Neural cell (in vitro differentiated cells): ENCODE measurements around the gene RAB7B.

Source experiments
- EP300 ChIP-seq: fragments of 450-650 bp; conservative IDR thresholded peaks from 2 replicates; pipeline ENCODE4 v1.6.1; 2014; ENCODE audit warnings: antibody characterized with exemption, mild to moderate bottlenecking, moderate library complexity; ENCODE audit not compliant: poor library complexity, severe bottlenecking
- EZH2 ChIP-seq: fragments of 200-600, 300-800 bp; shearing (Covaris generic), sonication (generic); IDR thresholded peaks from 2 replicates; pipeline ENCODE4 v1.6.1; 2014; ENCODE audit warnings: antibody characterized with exemption, low read length, borderline replicate concordance, mild to moderate bottlenecking; ENCODE audit not compliant: insufficient read depth, poor library complexity, severe bottlenecking
- MXI1 ChIP-seq: fragments of 450-650 bp; conservative IDR thresholded peaks from 2 replicates; pipeline ENCODE4 v1.6.1; 2014; ENCODE audit warnings: antibody characterized with exemption, mild to moderate bottlenecking; ENCODE audit not compliant: poor library complexity, severe bottlenecking
- POLR2AphosphoS5 ChIP-seq: IDR thresholded peaks from 2 replicates; pipeline ENCODE4 v1.6.1; 2012
- RAD21 ChIP-seq: fragments of 450-650 bp; conservative IDR thresholded peaks from 2 replicates; pipeline ENCODE4 v1.6.1; 2014; ENCODE audit warnings: antibody characterized with exemption, mild to moderate bottlenecking, moderate library complexity
- SMC3 ChIP-seq: fragments of 450-650 bp; conservative IDR thresholded peaks from 2 replicates; pipeline ENCODE4 v1.6.1; 2014; ENCODE audit warnings: antibody characterized with exemption, mild to moderate bottlenecking, moderate library complexity; ENCODE audit not compliant: poor library complexity
- TAF1 ChIP-seq: IDR thresholded peaks from 2 replicates; pipeline ENCODE4 v1.6.1; 2012; ENCODE audit warnings: low read depth
- TF ChIP-seq, protein P1 (sequence below): fragments of 450-650 bp; IDR thresholded peaks from 2 replicates; pipeline ENCODE4 v1.5.1; 2014; ENCODE audit warnings: antibody characterized with exemption, mild to moderate bottlenecking, moderate library complexity; ENCODE audit not compliant: poor library complexity, severe bottlenecking
- TF ChIP-seq, protein P2 (sequence below): IDR thresholded peaks from 2 replicates; pipeline ENCODE4 v1.6.1; 2012; ENCODE audit warnings: borderline replicate concordance

DNA sequence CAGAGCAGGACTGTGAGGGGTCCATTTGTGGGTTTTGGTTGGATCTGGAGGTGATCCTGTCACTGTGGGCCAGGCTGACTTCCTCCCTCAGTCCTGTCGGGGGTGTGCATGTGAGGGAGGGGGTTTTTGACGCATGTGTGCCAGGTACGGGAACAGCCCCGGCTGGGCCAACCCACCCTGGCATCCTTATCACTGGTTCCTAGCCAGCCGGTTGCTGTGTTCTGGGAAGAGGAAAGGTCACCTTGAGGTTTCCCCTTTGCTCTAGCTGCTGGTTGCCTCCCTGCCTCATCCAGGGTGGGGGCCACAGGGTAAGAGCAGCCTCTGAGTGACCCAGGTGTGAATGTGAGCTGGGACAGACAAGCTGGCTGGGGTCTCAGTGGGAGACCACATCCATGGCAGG, 62.5 kb downstream of the RAB7B start:
- TF ChIP-seq, protein P1, sequence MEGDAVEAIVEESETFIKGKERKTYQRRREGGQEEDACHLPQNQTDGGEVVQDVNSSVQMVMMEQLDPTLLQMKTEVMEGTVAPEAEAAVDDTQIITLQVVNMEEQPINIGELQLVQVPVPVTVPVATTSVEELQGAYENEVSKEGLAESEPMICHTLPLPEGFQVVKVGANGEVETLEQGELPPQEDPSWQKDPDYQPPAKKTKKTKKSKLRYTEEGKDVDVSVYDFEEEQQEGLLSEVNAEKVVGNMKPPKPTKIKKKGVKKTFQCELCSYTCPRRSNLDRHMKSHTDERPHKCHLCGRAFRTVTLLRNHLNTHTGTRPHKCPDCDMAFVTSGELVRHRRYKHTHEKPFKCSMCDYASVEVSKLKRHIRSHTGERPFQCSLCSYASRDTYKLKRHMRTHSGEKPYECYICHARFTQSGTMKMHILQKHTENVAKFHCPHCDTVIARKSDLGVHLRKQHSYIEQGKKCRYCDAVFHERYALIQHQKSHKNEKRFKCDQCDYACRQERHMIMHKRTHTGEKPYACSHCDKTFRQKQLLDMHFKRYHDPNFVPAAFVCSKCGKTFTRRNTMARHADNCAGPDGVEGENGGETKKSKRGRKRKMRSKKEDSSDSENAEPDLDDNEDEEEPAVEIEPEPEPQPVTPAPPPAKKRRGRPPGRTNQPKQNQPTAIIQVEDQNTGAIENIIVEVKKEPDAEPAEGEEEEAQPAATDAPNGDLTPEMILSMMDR = no peak
- TF ChIP-seq RAD21 = no peak
- no peak for TF ChIP-seq EP300
- no peak for TF ChIP-seq MXI1
- TF ChIP-seq EZH2 = no peak
- no peak for TF ChIP-seq POLR2AphosphoS5
- TF ChIP-seq TAF1 = no peak
- TF ChIP-seq, protein P2, sequence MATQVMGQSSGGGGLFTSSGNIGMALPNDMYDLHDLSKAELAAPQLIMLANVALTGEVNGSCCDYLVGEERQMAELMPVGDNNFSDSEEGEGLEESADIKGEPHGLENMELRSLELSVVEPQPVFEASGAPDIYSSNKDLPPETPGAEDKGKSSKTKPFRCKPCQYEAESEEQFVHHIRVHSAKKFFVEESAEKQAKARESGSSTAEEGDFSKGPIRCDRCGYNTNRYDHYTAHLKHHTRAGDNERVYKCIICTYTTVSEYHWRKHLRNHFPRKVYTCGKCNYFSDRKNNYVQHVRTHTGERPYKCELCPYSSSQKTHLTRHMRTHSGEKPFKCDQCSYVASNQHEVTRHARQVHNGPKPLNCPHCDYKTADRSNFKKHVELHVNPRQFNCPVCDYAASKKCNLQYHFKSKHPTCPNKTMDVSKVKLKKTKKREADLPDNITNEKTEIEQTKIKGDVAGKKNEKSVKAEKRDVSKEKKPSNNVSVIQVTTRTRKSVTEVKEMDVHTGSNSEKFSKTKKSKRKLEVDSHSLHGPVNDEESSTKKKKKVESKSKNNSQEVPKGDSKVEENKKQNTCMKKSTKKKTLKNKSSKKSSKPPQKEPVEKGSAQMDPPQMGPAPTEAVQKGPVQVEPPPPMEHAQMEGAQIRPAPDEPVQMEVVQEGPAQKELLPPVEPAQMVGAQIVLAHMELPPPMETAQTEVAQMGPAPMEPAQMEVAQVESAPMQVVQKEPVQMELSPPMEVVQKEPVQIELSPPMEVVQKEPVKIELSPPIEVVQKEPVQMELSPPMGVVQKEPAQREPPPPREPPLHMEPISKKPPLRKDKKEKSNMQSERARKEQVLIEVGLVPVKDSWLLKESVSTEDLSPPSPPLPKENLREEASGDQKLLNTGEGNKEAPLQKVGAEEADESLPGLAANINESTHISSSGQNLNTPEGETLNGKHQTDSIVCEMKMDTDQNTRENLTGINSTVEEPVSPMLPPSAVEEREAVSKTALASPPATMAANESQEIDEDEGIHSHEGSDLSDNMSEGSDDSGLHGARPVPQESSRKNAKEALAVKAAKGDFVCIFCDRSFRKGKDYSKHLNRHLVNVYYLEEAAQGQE = no peak
- no peak for TF ChIP-seq SMC3
